ELR (cell line): ENCODE results near the gene PDE4D.
A peak's percentile ranks its signal among the peaks of the same experiment; 100 is the strongest.

Experiments
- DNase-seq: peaks from one replicate; pipeline ENCODE4 v3.0.0-alpha.2; 2015; ENCODE audit warnings: low read depth

Gene PDE4D

GRCh38 chr5:59838989-59839388, 54.5 kb downstream of the PDE4D start:
- no peak for DNase-seq

- DNase-seq: no peak
Measured at GRCh38 chr5:59838067-59838466, 55.5 kb downstream of the PDE4D start.

- no peak for DNase-seq
Measured at GRCh38 chr5:59837071-59837470, 56.5 kb downstream of the PDE4D start.

- peak; percentile 25 for DNase-seq
Measured at GRCh38 chr5:59835800-59836199, 57.7 kb downstream of the PDE4D start.

GRCh38 chr5:59833448-59833847, 60.1 kb downstream of the PDE4D start:
- no peak for DNase-seq

- no peak for DNase-seq
Measured at GRCh38 chr5:59832577-59833301, 60.8 kb downstream of the PDE4D start.

- DNase-seq: no peak
Measured at GRCh38 chr5:59831326-59832010, 62.1 kb downstream of the PDE4D start.

GRCh38 chr5:59830536-59831200, 62.9 kb downstream of the PDE4D start:
- DNase-seq: no peak

- no peak for DNase-seq
Measured at GRCh38 chr5:59829922-59830321, 63.6 kb downstream of the PDE4D start.

GRCh38 chr5:59829386-59829785, 64.1 kb downstream of the PDE4D start:
- peak; percentile 63 for DNase-seq

- DNase-seq: no peak
Measured at GRCh38 chr5:59828623-59829022, 64.9 kb downstream of the PDE4D start.

GRCh38 chr5:59826996-59827395, 66.5 kb downstream of the PDE4D start:
- DNase-seq: no peak

GRCh38 chr5:59823420-59823819, 70.1 kb downstream of the PDE4D start:
- DNase-seq: no peak

- peak; percentile 19 for DNase-seq
Measured at GRCh38 chr5:59819806-59820205, 73.7 kb downstream of the PDE4D start.

GRCh38 chr5:59817536-59817935, 76.0 kb downstream of the PDE4D start:
- no peak for DNase-seq

GRCh38 chr5:59816654-59817300, 76.7 kb downstream of the PDE4D start:
- no peak for DNase-seq

GRCh38 chr5:59814537-59814872, 79.0 kb downstream of the PDE4D start:
- no peak for DNase-seq

GRCh38 chr5:59813761-59814536, 79.6 kb downstream of the PDE4D start:
- DNase-seq: peak; percentile 77

GRCh38 chr5:59810041-59810440, 83.5 kb downstream of the PDE4D start:
- DNase-seq: peak; percentile 75

GRCh38 chr5:59807806-59808205, 85.7 kb downstream of the PDE4D start:
- no peak for DNase-seq

- DNase-seq: no peak
Measured at GRCh38 chr5:59800347-59800893, 93.1 kb downstream of the PDE4D start.
